ENCODE results near the gene KRTAP10-12. TPM values are rescaled to one million over a fixed set of nuclear protein-coding genes. Genes with fewer than 3 reads are reported as not detected.

The KRTAP10-12 gene
- polyA plus RNA-seq, 3 donors, result not detected

DNA sequence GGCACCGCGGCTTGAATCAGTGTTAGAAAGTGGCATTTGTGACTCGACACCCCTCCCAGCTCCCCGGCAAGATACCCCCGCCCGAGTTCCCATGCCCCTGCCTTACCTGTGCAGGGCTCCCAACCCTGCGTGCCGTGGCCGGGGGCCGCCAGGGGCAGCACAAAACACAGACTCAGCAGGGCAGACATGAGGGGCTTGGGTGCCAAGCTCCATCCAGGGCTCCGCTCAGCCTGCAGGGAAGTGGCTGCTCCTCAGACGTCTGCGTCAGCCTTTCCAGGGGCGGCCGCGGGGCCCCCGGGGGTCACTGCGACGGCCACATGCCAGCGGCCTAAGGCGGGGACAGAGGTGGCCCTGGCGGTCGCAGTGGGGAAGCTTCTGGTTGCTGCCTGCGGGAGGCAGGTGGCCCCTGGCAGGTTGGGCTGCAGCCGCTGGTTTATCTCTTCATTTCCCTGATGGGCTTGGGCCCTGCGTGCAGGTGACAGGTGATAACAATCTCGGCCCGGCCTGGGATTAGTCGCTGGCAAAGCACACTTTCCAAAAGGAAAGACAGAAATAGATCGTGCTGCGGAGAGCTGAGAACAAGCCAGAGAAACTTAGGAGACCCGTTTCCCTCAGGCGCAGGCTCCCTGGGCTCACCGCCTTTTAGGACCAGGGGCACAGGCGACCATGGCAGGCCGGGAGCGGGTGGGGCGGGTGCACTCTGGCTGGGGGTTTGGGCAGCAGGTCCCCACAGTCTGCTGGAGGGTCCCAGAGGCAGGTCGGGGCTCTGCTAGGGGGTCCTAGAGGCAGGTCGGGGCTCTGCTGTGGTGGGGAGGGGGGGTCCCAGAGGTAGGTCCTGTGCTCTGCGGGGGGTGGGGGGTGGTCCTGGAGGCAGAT, 14.6 kb downstream of the KRTAP10-12 start, which contains the start of gene TSPEAR:
Gene TSPEAR (minus strand): TSS at position 246 of the 876 bp plus-strand sequence. CDS start 58 bp downstream, at position 188.
- peaks cover 87 to 98% (median 98%) of the 10 kb centered on the region in 3 donors for H3K27me3 Mint-ChIP-seq (ENCODE audit: low read depth in 3 of 3)
- DNase-seq, result no peak
- H3K9ac ChIP-seq (ENCODE audit: insufficient read depth, low read length, poor library complexity, severe bottlenecking), result no peak within 1 kb of the TSS
- peaks cover 70 to 93% of the 10 kb centered on the region in 2 donors for H3K27me3 ChIP-seq (ENCODE audit: control insufficient read depth in 2 of 2, insufficient read depth in 2 of 2, low read length in 2 of 2)
- peaks cover 1% of the 10 kb centered on the region for H3K4me1 Mint-ChIP-seq
- no peaks in the 10 kb centered on the region for H3K79me2 ChIP-seq (ENCODE audit: insufficient read depth, low read length)
- TF ChIP-seq, protein P1, sequence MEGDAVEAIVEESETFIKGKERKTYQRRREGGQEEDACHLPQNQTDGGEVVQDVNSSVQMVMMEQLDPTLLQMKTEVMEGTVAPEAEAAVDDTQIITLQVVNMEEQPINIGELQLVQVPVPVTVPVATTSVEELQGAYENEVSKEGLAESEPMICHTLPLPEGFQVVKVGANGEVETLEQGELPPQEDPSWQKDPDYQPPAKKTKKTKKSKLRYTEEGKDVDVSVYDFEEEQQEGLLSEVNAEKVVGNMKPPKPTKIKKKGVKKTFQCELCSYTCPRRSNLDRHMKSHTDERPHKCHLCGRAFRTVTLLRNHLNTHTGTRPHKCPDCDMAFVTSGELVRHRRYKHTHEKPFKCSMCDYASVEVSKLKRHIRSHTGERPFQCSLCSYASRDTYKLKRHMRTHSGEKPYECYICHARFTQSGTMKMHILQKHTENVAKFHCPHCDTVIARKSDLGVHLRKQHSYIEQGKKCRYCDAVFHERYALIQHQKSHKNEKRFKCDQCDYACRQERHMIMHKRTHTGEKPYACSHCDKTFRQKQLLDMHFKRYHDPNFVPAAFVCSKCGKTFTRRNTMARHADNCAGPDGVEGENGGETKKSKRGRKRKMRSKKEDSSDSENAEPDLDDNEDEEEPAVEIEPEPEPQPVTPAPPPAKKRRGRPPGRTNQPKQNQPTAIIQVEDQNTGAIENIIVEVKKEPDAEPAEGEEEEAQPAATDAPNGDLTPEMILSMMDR (IDR thresholded peaks at IDR 0.05), result no peak
- peak within 1 kb of the TSS in 1 of 7 donors; percentile 5 for H3K27ac Mint-ChIP-seq
- H3K36me3 Mint-ChIP-seq, result peaks cover 2 to 4% of the 10 kb centered on the region in 2 donors
- no peaks in the 10 kb centered on the region for H3K4me1 ChIP-seq (ENCODE audit: control insufficient read depth in 1 of 2, insufficient read depth in 2 of 2, low read length in 2 of 2)
- H2AFZ ChIP-seq (ENCODE audit: insufficient read depth, low read depth, low read length, poor library complexity, severe bottlenecking), result no peak within 1 kb of the TSS
- peaks cover under 1 to 43% of the 10 kb centered on the region in 2 donors for H3K9me3 ChIP-seq (replicated peaks in 1 of 2; ENCODE audit: control insufficient read depth in 1 of 2, insufficient read depth in 1 of 2, low read length in 2 of 2)
- no peak within 1 kb of the TSS for H3K4me3 ChIP-seq (replicated peaks in 1 of 3; ENCODE audit: low read depth in 2 of 3, low read length in 3 of 3)
- H4K20me1 ChIP-seq (ENCODE audit: insufficient read depth, low read length), result no peaks in the 10 kb centered on the region
- peak within 1 kb of the TSS in 1 of 2 donors; percentile 64 for H3K4me3 Mint-ChIP-seq
- H3K9me3 Mint-ChIP-seq, result peaks cover 0 to 28% (median 10%) of the 10 kb centered on the region in 7 donors
- no peaks in the 10 kb centered on the region for H3K36me3 ChIP-seq (replicated peaks in 1 of 2; ENCODE audit: control insufficient read depth in 1 of 2, insufficient read depth in 2 of 2, low read length in 2 of 2)
- WGBS (ENCODE audit: insufficient coverage), result 2% methylated on average over 39 of the region's 41 CpGs
- intact Hi-C loops (cut with micrococcal nuclease), result no loop called here
- no peak within 1 kb of the TSS for H3K27ac ChIP-seq (ENCODE audit: low read depth in 1 of 2, low read length in 2 of 2)
- no peak within 1 kb of the TSS for H3K4me2 ChIP-seq (replicated peaks; ENCODE audit: extremely low read depth, low read length, poor library complexity, severe bottlenecking)

DNA sequence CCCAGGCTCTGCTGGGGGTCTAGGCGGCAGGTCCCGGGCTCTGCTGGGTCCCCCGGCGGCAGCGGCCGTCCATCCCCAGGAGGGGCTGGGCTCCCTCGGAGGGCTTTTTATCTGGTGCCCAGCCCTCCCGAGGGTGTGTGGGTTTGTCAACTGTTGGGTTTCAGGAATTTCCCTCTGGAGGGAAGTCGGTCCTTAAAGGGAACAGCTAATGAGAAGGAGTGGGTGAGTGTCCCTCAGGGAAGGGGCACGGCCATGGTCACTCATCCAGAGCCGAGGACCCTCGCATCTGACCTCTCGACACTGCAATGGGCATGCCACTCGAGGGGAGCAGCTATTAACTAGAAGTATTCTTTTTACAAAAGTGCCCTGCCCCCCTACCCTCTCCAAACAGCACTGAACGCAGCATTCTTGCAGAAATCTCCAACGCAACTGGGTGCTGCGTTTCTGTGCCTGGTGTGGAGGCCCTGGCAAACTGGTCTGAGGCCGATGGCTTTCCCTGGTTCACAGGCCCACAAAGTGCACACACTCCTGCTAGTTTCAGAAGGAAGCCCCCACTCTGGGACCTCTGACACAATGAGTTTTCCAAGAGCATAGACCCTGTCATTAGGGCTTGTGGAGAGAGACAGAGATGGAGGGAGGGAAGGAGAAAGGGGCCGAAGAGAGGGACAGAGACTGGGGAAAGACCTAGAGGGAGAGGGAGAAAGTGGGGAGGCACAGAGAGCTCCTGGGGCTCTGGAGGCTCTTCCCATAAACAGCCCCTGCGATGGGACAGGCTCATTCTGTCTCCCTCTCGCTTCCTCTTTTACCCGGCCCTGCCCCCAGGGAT, 15.4 kb downstream of the KRTAP10-12 start:
- DNase-seq, result no peak
- H3K9me3 ChIP-seq (replicated peaks in 1 of 2; ENCODE audit: control insufficient read depth in 1 of 2, insufficient read depth in 1 of 2, low read length in 2 of 2), result peaks cover 0 to 41% of the 10 kb centered on the region in 2 donors
- Mint-ChIP-seq H3K4me1 (peaks cover 1% of the 10 kb centered on the region), H3K4me3 (peak overlapping the region in 1 of 2 donors; percentile 59), H3K27me3 (ENCODE audit: low read depth in 3 of 3) (peaks cover 83 to 94% (median 91%) of the 10 kb centered on the region in 3 donors), H3K27ac (no peak overlapping the region), H3K36me3 (peaks cover 2 to 4% of the 10 kb centered on the region in 2 donors), H3K9me3 (peaks cover 0 to 20% (median 6%) of the 10 kb centered on the region in 7 donors)
- TF ChIP-seq, protein P1 (IDR thresholded peaks at IDR 0.05), result no peak
- H3K4me1 ChIP-seq (ENCODE audit: control insufficient read depth in 1 of 2, insufficient read depth in 2 of 2, low read length in 2 of 2), result no peaks in the 10 kb centered on the region
- no peak overlapping the region for H3K27ac ChIP-seq (ENCODE audit: low read depth in 1 of 2, low read length in 2 of 2)
- intact Hi-C loops (cut with micrococcal nuclease), result no loop called here
- no peaks in the 10 kb centered on the region for H3K79me2 ChIP-seq (ENCODE audit: insufficient read depth, low read length)
- no peaks in the 10 kb centered on the region for H3K36me3 ChIP-seq (replicated peaks in 1 of 2; ENCODE audit: control insufficient read depth in 1 of 2, insufficient read depth in 2 of 2, low read length in 2 of 2)
- H3K4me2 ChIP-seq (replicated peaks; ENCODE audit: extremely low read depth, low read length, poor library complexity, severe bottlenecking), result no peak overlapping the region
- no peak overlapping the region for H3K4me3 ChIP-seq (replicated peaks in 1 of 3; ENCODE audit: low read depth in 2 of 3, low read length in 3 of 3)
- H2AFZ ChIP-seq (ENCODE audit: insufficient read depth, low read depth, low read length, poor library complexity, severe bottlenecking), result no peak overlapping the region
- H3K9ac ChIP-seq (ENCODE audit: insufficient read depth, low read length, poor library complexity, severe bottlenecking), result no peak overlapping the region
- WGBS (ENCODE audit: insufficient coverage), result 10% methylated on average over 14 of the region's 22 CpGs
- H3K27me3 ChIP-seq (ENCODE audit: control insufficient read depth in 2 of 2, insufficient read depth in 2 of 2, low read length in 2 of 2), result peaks cover 64 to 91% of the 10 kb centered on the region in 2 donors
- H4K20me1 ChIP-seq (ENCODE audit: insufficient read depth, low read length), result no peaks in the 10 kb centered on the region

Data from CD14-positive monocyte (primary cell).